Upper lobe of left lung (tissue), 4 donors: ENCODE measurements around the gene COPS2.

Experiments
- CTCF ChIP-seq, 6 experiments: fragments of 450-650 bp in 4 of 6; fragments of 200-600 bp in 2 of 6; sonication (generic) in 2 of 6; IDR thresholded peaks; one replicate each; pipeline ENCODE4 v1.5.1; 2016 to 2019; ENCODE audit warnings: antibody characterized with exemption in 6 of 6
- EP300 ChIP-seq, 4 donors: sonication (generic); formaldehyde crosslinking; IDR thresholded peaks; one replicate each; pipeline ENCODE4 v1.5.1; 2017; ENCODE audit warnings: antibody characterized with exemption in 4 of 4, control low read depth in 2 of 4
- POLR2A ChIP-seq, 4 donors: fragments of 450-650 bp; IDR thresholded peaks; one replicate each; pipeline ENCODE4 v1.5.1; 2016 to 2017; ENCODE audit warnings: antibody characterized with exemption in 4 of 4, mild to moderate bottlenecking in 2 of 4

DNA sequence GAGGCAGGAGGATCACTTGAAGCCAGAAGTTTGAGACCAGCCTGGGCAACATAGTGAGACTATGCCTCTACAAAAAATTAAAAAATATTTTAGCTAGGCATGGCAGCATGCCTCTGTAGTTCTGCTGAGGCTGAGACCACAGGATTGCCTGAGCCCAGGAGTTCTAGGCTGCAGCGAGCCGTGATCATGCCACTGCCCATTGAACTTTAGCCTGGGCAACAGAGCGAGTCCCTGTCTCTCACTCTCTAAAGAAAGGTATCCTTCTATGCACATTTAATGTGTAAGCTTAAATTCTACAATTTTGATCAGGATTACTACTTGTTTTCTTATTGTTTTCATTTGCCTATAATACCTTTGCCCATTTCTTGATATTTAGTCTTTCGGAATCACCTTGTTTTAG lies 41.5 kb upstream of the COPS2 start:
- TF ChIP-seq CTCF (IDR thresholded peaks at IDR 0.05), result no peak
- TF ChIP-seq EP300 (IDR thresholded peaks at IDR 0.05), result no peak
- TF ChIP-seq POLR2A (IDR thresholded peaks at IDR 0.05), result no peak
